IPS-18c (cell line): ENCODE results near the gene SMIM27.
"Not testable (repeated sequence)": the region's sequence is repeated elsewhere in the genome, so short reads cannot be mapped to it uniquely, and the experiment has no call there.

Source experiments
- H3K4me3 ChIP-seq: 2 replicates; pipeline ENCODE4 v1.7.0; 2013; ENCODE audit warnings: low read depth, mild to moderate bottlenecking, low read length, moderate library complexity; ENCODE audit not compliant: insufficient read depth
- H3K9me3 ChIP-seq: one replicate; pipeline ENCODE4 v1.6.1; 2013; ENCODE audit warnings: mild to moderate bottlenecking, low read length, moderate library complexity; ENCODE audit not compliant: control insufficient read depth, insufficient read depth

Gene SMIM27

GRCh38 chr9:32581512-32582143 is 29.5 kb downstream of the SMIM27 start:
- no peaks in the 10 kb centered on the region for H3K9me3 ChIP-seq

GRCh38 chr9:32584784-32585183 is 32.7 kb downstream of the SMIM27 start:
- Histone ChIP-seq H3K9me3 (no peaks in the 10 kb centered on the region), H3K4me3 (no peak overlapping the region)

More at GRCh38 chr9:32581512-32582143, 29.5 kb downstream of the SMIM27 start:
- no peak overlapping the region for H3K4me3 ChIP-seq

GRCh38 chr9:32587901-32588300 is 35.8 kb downstream of the SMIM27 start:
- Histone ChIP-seq H3K9me3 (no peaks in the 10 kb centered on the region), H3K4me3 (no peak overlapping the region)

- H3K9me3 ChIP-seq = no peaks in the 10 kb centered on the region
- no peak overlapping the region for H3K4me3 ChIP-seq
These were observed 37.1 kb downstream of the SMIM27 start for GRCh38 chr9:32589083-32589723.

- H3K9me3 ChIP-seq = no peaks in the 10 kb centered on the region
- no peak overlapping the region for H3K4me3 ChIP-seq
These were observed 38.3 kb downstream of the SMIM27 start for GRCh38 chr9:32590476-32590875.

- H3K9me3 ChIP-seq = no peaks in the 10 kb centered on the region
- H3K4me3 ChIP-seq = no peak overlapping the region
These were observed 38.8 kb downstream of the SMIM27 start for GRCh38 chr9:32590898-32591297.

- Histone ChIP-seq H3K4me3 (no peak overlapping the region), H3K9me3 (no peaks in the 10 kb centered on the region)
These were observed 44.2 kb downstream of the SMIM27 start for GRCh38 chr9:32596096-32596865.

- no peaks in the 10 kb centered on the region for H3K9me3 ChIP-seq
- no peak overlapping the region for H3K4me3 ChIP-seq
These were observed 44.8 kb downstream of the SMIM27 start for GRCh38 chr9:32596936-32597335.

- not testable (repeated sequence) for H3K9me3 ChIP-seq
These were observed 46.9 kb downstream of the SMIM27 start for GRCh38 chr9:32599021-32599420.

More at GRCh38 chr9:32599021-32599420, 46.9 kb downstream of the SMIM27 start:
- H3K4me3 ChIP-seq = not testable (repeated sequence)
